HG02943 (cell line): ENCODE results near the gene MOGAT1.
A peak's percentile ranks its signal among the peaks of the same experiment; 100 is the strongest.
"Not testable (repeated sequence)": the region's sequence is repeated elsewhere in the genome, so short reads cannot be mapped to it uniquely, and the experiment has no call there.

Experiments
- ATAC-seq: cut with Tn5 transposase; IDR thresholded peaks from one replicate; pipeline ENCODE4 v1.9.1; 2021; ENCODE audit warnings: mild to moderate bottlenecking, low read depth, moderate library complexity; ENCODE audit not compliant: unreplicated experiment

Gene MOGAT1

DNA sequence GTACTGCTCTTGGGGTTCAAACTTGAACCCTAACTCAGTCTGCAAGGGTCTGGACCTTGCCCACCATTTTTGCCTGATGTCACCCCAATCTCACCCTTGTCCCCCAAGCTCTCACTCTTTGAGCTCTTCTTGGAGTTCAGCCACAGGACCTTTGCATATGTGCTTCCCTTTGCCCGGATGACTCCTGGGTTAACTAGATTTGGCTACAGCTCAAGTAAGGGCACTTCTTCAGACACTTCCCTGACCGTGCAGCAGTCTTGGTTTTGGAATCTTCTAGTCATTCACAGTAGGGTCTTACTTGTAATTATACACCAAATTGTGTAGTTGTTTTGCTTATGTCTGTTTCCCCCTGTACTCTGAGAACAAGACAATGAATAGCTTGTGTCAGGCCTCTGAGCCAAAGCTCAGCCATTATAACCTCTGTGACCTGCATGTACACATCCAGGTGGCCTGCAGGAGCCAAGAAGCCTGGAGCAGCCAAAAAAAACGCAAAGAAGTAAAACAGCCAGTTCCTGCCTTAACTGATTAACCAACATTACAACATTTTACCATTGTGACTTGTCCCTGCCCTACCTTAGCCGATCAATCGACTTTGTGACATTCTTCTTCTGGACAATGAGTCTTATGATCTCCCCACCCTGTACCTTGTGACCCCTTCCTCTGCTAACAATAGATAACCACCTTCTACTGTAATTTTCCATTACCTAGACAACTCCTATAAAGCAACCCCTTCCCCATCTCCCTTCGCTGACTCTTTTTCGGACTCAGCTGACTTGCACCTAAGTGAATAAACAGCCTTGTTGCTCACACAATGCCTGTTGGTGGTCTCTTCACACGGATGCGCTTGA, 1.0 kb upstream of the MOGAT1 start:
- no peak for ATAC-seq

DNA sequence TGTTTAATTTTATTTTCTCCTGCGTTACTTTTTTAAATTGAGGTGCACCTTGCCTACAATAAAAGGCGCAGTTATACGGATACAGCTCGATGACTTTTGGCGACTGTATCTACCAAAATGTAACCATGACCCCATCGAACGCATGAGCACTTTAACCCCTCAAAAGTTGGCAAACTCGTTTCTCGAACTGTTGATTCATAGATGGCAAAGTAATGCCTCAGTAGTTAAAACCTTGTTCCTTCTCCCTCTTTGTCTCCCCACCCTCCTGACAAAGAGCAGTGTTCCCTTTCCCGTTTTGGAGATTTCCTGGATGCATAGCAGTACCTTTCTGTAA, 577 bp downstream of the MOGAT1 start:
- no peak for ATAC-seq

- ATAC-seq: no peak
Observed at GRCh38 chr2:222673273-222673672, 1.8 kb downstream of the MOGAT1 start.

DNA sequence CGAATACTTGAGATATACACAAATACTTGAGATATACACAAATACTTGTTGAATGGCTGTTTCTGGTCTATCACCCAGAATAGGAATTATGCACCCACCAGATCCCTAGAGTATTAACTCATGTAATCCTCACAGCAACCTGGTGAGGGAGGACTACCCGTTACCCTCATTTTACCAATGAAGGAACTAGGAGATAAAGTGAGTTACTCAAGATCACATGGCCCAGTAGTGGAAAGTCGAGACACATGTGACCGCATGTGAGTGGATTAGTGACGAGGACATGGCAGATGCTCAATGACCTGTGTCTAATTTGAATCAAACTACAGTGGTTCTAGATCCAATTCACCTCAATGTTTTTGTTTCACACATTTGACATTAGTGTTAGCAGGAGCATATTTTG, 2.4 kb downstream of the MOGAT1 start:
- ATAC-seq: no peak

DNA sequence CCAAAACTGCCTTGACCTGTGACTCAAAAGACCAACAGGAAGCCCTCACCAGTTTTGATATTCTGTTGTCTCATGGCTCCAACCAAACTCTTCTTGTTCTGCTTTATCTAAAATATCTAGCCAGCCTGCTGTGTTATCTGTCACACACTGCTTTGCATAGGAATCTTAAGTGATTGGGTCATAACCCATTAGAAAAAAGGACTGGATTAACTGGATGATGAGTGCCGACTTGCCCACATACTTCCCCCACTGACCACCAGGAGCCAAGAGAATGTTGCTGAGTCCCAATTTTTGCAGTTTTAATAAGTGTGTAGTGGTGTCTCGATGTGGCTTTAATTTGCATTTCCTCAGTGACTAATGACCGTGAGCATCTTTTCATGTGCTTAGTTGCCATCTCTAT, 6.5 kb downstream of the MOGAT1 start:
- no peak for ATAC-seq

GRCh38 chr2:222683805-222684204, 12.3 kb downstream of the MOGAT1 start:
- no peak for ATAC-seq

GRCh38 chr2:222686086-222686750, 14.8 kb downstream of the MOGAT1 start:
- no peak for ATAC-seq

GRCh38 chr2:222688917-222689316, 17.5 kb downstream of the MOGAT1 start:
- ATAC-seq: no peak

- ATAC-seq: no peak
Observed at GRCh38 chr2:222689322-222689721, 17.9 kb downstream of the MOGAT1 start.

DNA sequence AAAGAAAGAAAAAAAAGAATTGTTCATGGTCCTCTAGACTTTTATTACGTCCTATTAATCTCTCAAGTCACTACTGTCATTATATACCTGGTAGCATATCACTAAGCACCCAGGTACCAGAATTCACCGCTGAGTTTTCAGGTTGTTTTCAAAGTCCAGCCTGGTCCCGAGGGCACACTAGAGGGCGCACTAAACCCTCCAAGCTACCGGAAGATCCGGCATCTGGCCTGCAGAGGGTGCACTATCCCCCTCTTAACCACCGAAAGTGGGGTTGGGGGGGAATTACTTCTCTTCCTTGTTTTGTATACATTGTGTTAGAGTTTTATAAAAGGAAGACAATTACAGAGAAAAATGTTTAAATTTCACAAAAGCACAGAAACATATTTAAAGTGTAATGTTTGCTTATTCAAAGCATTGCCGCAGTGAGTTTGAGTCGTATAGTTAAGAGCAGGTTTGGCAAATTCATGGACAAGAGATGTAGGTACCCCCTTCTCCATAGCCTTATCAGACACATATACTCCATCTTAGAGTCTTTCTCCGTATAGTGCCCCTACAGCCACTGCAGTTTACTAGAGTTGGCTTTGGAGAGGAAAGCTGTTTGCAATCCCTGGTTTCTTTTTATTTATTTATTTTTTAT, 19.2 kb downstream of the MOGAT1 start:
- peak; percentile 89 for ATAC-seq

- ATAC-seq: not testable (repeated sequence)
Observed at GRCh38 chr2:222693413-222693812, 22.0 kb downstream of the MOGAT1 start.

DNA sequence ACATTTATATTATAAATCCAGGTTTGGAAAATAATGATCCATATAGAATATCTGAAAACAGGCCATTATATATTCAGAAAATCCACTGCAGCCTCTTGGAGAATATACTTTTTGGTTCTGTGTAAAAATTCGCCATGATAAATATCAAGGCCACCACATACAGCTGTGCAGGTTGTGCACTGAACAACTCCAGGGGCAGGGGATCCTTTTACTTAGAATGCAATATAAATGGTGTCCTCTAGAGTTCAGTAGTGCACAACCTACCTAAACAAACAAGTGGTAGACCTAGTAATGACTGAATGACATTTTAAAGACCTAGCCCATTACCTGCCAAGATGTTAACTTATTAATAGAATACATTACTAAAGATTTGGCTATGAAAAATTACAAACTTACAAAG, 22.4 kb downstream of the MOGAT1 start:
- ATAC-seq: no peak

- ATAC-seq: no peak
Observed at GRCh38 chr2:222698276-222698675, 26.8 kb downstream of the MOGAT1 start.

DNA sequence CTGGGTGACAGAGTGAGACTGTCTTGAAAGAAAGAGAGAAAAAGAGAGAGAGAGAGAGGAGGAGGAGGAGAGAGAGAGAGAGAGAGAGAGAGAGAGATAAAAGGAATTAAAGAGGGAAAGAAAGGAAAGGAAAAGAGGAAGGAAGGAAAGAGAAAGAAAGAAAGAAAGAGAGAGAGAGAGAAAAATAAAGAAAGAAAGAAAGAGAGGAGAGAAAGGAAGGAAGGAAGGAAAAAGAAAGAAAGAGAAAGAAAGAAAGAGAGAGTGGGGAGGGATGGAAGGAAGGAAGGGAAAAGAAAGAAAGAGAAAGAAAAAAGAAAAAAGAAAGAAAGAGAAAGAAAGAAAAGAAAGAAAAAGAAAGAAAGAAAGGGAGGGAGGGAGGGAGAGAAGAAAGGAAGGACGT, 29.8 kb downstream of the MOGAT1 start:
- ATAC-seq: no peak

GRCh38 chr2:222701721-222702131, 30.3 kb downstream of the MOGAT1 start:
- no peak for ATAC-seq

- ATAC-seq: no peak
Observed at GRCh38 chr2:222703091-222703490, 31.6 kb downstream of the MOGAT1 start.

- no peak for ATAC-seq
Observed at GRCh38 chr2:222703886-222704285, 32.4 kb downstream of the MOGAT1 start.

DNA sequence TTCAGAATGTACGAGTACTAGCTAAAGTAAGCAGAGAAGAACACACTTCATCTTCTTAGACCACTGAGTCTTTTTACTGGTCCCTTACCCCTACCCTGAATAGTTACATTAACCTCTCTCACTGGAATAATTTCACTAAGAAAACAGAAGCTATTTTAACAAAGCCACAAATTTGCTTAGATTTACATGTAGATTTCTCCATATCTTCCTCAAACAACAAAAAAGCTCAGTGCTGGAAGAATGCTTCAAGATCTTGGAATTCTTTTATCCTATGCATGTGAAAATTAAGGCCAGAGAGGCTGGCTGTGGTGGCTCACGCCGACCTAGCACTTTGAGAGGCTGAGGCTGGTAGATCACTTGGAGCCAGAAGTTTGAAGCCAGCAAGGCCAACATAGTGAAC, 35.2 kb downstream of the MOGAT1 start:
- no peak for ATAC-seq

DNA sequence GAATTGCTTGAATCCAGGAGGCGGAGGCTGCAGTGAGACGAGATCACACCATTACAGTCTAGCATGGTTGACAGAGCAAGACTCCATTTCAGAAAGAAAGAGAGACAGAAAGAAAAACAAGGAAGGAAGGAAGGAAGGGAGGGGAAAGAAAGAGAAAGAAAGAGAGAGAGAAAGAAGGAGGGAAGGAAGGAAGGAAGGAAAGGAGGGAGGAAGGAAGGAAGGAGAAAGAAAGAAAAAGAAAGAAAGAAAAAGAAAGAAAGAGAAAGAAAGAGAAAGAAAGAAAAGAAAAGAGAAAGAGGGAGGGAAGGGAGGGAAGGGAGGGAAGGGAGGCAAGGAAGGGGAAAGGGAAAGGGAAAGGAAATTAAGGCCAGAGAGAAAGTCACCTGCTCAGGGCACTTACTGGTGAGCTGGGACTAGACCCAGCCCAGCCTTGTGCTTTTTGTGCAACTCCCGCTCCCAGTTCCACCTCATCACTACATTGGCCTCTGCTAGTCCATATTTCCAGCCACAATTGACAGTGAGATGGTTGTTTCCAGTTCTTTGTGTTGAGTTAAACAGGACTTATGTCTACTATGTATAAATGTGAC, 35.7 kb downstream of the MOGAT1 start:
- ATAC-seq: no peak

DNA sequence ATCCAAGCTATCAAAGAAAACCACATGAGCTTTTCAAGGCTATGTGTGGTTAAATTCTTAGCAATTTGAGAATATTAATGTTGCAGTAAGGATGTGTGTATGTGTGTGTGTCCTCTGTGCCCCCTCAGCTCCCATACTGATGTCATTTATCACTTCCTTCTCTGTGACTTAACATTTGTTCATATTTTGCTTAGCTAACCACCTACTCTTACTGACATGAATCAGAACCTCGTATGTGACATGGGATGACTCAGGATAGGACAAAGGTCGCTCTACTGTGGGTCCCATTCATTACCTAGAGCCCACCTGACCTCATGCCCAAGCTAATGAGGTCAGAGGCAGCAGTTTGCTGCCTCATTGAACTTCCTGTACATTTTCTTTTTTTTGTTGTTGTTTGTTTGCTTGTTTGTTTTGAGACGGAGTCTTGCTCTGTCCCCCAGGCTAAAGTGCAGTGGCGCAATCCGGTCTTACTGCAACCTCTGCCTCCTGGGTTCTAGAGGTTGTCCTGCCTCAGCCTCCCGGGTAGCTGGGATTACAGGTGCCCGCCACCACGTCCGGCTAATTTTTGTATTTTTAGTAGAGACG, 36.3 kb downstream of the MOGAT1 start:
- ATAC-seq: no peak

DNA sequence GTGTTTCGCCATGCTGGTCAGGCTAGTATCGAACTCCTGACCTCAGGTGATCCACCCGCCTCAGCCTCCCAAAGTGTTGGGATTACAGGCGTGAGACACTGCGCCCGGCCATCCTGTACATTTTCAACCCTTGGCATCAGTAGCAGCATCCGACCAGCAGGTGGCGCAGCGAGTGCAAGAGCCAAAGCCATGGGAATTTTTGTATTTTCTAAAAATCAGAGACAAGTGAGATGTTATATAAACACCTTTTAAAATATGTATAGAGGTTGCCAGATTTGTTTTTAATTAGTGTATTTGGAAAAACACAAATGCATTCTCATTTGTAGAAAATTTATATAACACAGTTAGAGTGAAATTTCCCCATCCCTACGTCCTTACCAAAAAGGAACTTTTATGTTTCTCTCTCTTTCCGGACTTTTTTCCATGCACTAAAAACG, 36.8 kb downstream of the MOGAT1 start:
- no peak for ATAC-seq
